HepG2 (cell line): ENCODE results near the gene ETS1. TPM values are rescaled to one million over a fixed set of nuclear protein-coding genes. Genes with fewer than 3 reads are reported as not detected.

Experiments used
- BCLAF1 ChIP-seq: fragments of 450-650 bp; IDR thresholded peaks from 2 replicates; pipeline ENCODE4 v1.6.1; 2017; ENCODE audit warnings: mild to moderate bottlenecking
- DRAP1 ChIP-seq: IDR thresholded peaks from 2 replicates; pipeline ENCODE4 v1.6.1; 2016; ENCODE audit warnings: missing genetic modification reagents, missing compliant biosample characterization
- HMGA1 ChIP-seq: sonication (generic); formaldehyde crosslinking; conservative IDR thresholded peaks from 2 replicates; pipeline ENCODE4 v1.4.0; 2020; ENCODE audit warnings: missing genetic modification reagents
- JUN ChIP-seq: sonication (generic); formaldehyde crosslinking; IDR thresholded peaks from 2 replicates; pipeline ENCODE4 v1.4.0; 2020; ENCODE audit warnings: mild to moderate bottlenecking, missing genetic modification reagents
- NRL ChIP-seq: sonication (generic); formaldehyde crosslinking; IDR thresholded peaks from 2 replicates; pipeline ENCODE4 v1.5.0; 2020; ENCODE audit warnings: missing genetic modification reagents, mild to moderate bottlenecking, moderate library complexity, borderline replicate concordance
- RXRB ChIP-seq: IDR thresholded peaks from 2 replicates; pipeline ENCODE4 v1.6.1; 2016; ENCODE audit warnings: borderline replicate concordance, missing genetic modification reagents, missing compliant biosample characterization
- SRSF1 ChIP-seq: fragments of 200-400 bp; formaldehyde crosslinking; optimal IDR thresholded peaks from 2 replicates; pipeline ENCODE3; 2017; ENCODE audit warnings: mild to moderate bottlenecking, low read depth, low read length, moderate library complexity
- ZBTB1 ChIP-seq: sonication (generic); formaldehyde crosslinking; IDR thresholded peaks from 2 replicates; pipeline ENCODE4 v1.4.0; 2020; ENCODE audit warnings: missing genetic modification reagents, borderline replicate concordance
- ZNF552 ChIP-seq: sonication (generic); formaldehyde crosslinking; IDR thresholded peaks from 2 replicates; pipeline ENCODE4 v1.9.0; 2022; ENCODE audit warnings: missing genetic modification reagents, mild to moderate bottlenecking, borderline replicate concordance
- ZSCAN9 ChIP-seq: IDR thresholded peaks from 2 replicates; pipeline ENCODE4 v1.6.1; 2016; ENCODE audit warnings: borderline replicate concordance
- polyA plus RNA-seq, 8 experiments: library from polyadenylated mRNA; depleted of rRNA in 3 of 8; stranded (reverse) in 7 of 8; unstranded in 1 of 8; fragments of >200 nt; fragmentation: Illumina TruSeq in 4 of 8; extraction: Trizol in 4 of 8; gene quantifications; 2 replicates each; pipeline versions ENCODE4 v1.2.1 to v1.2.3, GENCODE V29; 2011 to 2016; ENCODE audit warnings: low read depth in 4 of 8, missing spikeins in 1 of 8, mixed read lengths in 1 of 8; ENCODE audit not compliant: insufficient read depth in 1 of 8
- total RNA-seq, 5 experiments: library from RNA; depleted of rRNA; stranded (reverse); fragments of >200 nt; fragmentation: Illumina TruSeq; extraction: Trizol; gene quantifications; 2 replicates each; pipeline ENCODE4 v1.2.3, GENCODE V29; 2016; ENCODE audit warnings: low read depth in 1 of 5

Gene ETS1
- total and polyA plus RNA-seq, 2 of the 13 experiments (the other 11 are each of a cell fraction or from before 2014, with no cell fraction given): 0.18 to 0.34 TPM

- no peak for TF ChIP-seq DRAP1 (CRISPR knock-in tag)
- no peak for TF ChIP-seq ZNF552 (CRISPR knock-in tag)
- TF ChIP-seq HMGA1 (CRISPR knock-in tag): no peak
- no peak for TF ChIP-seq ZSCAN9 (CRISPR knock-in tag)
- TF ChIP-seq ZBTB1 (CRISPR knock-in tag): no peak
- TF ChIP-seq SRSF1: no peak
- TF ChIP-seq BCLAF1: no peak
- no peak for TF ChIP-seq RXRB (CRISPR knock-in tag)
- TF ChIP-seq NRL (CRISPR knock-in tag): no peak
- TF ChIP-seq JUN: no peak
Measured at GRCh38 chr11:128511712-128512111, 75.6 kb downstream of the ETS1 start (continued).
